ENCODE data around the gene PHETA2. TPM values are rescaled to one million over a fixed set of nuclear protein-coding genes. Genes with fewer than 3 reads are reported as not detected.
A peak's percentile ranks its signal among the peaks of the same experiment; 100 is the strongest.

The PHETA2 gene
- total RNA-seq, 1 experiment from 2014 or later, result 19.7 TPM

DNA sequence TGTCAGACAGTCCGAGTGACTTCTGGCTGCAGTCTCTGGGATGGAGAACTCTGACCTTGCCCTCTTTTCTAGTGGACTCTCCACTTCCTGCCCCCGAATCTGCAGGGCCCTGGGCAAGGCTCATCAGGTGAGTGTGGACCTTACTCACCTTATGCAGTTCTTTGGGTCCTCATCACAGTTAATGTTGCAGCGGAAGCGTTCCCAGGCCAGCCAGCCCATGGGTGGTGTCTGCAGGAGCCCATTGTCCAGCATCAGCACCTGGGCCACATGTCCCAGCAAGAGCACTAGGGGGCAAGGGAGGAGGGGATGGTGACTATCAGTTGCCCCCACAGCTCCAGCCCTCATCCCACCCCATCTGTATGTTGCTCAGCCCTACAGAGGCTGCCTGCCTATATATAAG is 5.8 kb upstream of the PHETA2 start:
- H3K4me1 ChIP-seq, result peaks cover 15% of the 10 kb centered on the region
- TF ChIP-seq, protein P1, sequence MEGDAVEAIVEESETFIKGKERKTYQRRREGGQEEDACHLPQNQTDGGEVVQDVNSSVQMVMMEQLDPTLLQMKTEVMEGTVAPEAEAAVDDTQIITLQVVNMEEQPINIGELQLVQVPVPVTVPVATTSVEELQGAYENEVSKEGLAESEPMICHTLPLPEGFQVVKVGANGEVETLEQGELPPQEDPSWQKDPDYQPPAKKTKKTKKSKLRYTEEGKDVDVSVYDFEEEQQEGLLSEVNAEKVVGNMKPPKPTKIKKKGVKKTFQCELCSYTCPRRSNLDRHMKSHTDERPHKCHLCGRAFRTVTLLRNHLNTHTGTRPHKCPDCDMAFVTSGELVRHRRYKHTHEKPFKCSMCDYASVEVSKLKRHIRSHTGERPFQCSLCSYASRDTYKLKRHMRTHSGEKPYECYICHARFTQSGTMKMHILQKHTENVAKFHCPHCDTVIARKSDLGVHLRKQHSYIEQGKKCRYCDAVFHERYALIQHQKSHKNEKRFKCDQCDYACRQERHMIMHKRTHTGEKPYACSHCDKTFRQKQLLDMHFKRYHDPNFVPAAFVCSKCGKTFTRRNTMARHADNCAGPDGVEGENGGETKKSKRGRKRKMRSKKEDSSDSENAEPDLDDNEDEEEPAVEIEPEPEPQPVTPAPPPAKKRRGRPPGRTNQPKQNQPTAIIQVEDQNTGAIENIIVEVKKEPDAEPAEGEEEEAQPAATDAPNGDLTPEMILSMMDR (IDR thresholded peaks at IDR 0.05; ENCODE audit: insufficient read depth in 1 of 2, low read depth in 1 of 2, low read length in 1 of 2, severe bottlenecking in 1 of 2, unreplicated experiment in 1 of 2), result no peak
- DNase-seq, result no peak
- Mint-ChIP-seq H3K4me3 (ENCODE audit: unreplicated experiment) (no peak overlapping the region), H3K27ac (ENCODE audit: unreplicated experiment) (no peak overlapping the region), H3K36me3 (ENCODE audit: insufficient read depth, unreplicated experiment) (peaks cover 7% of the 10 kb centered on the region), H3K4me1 (ENCODE audit: low read depth, unreplicated experiment) (no peaks in the 10 kb centered on the region), H3K27me3 (ENCODE audit: insufficient read depth, unreplicated experiment) (no peaks in the 10 kb centered on the region), H3K9me3 (ENCODE audit: unreplicated experiment) (no peaks in the 10 kb centered on the region)
- ChIA-PET CTCF (no interaction called here), POLR2A (no interaction called here)
- H3K9me3 ChIP-seq, result no peaks in the 10 kb centered on the region
- H3K36me3 ChIP-seq (ENCODE audit: control insufficient read depth, insufficient read depth, low read length), result no peaks in the 10 kb centered on the region; the same call in 1 of the 2 replicates
- no peak overlapping the region for H3K4me3 ChIP-seq (ENCODE audit: low read depth, low read length)
- no peaks in the 10 kb centered on the region for H3K27me3 ChIP-seq (replicated peaks; ENCODE audit: control insufficient read depth, insufficient read depth, low read length)
- BruUV-seq (replicated peaks), result no TSS peak
- intact Hi-C loops (cut with micrococcal nuclease; ENCODE audit: unreplicated experiment), result no loop called here

DNA sequence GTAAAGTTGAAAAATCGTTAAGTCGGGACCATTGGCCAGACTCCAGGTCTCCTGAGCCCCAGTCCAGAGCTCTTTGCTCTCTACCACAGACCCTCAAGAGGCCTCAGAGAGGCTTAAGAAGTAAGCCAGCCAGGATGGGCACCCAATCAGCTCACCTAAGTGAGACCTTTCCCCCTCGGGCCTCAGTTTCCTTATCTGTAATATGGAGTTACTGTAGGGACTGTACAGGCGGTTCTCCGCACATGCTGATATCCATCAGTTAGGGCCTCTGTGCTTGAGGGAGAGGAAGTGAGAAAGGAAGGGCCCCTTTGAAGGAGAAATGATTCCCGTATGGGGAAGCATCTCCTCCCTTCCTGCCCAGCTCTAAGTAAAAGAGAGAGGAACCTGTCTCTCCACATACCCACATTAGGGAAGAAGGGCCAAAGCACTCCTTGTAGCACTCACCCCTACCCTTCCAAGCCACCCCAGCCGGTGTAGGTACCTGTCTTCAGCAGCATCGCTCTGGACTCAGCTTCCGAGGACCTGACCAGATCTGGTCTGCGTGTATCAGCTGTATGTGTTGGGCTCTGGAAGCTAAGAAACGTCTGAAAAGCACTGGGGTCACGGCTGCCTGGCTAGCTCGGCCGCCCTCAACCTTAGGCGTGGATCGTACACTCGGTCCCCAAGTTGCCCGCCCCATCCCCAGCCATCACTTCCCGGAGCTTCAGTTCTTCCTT is 4.1 kb upstream of the PHETA2 start:
- intact Hi-C loops (cut with micrococcal nuclease; ENCODE audit: unreplicated experiment), result loop anchor here (1.0 to 10.0 kb wide), 6 partner anchors 9 to 545 kb away; partner anchors contain the start of genes CENPM, PMM1, POLDIP3 and SEPTIN3
- TSS peak; percentile 74 for BruUV-seq (replicated peaks)
- POLR2A ChIA-PET, result interaction anchor here (0.6 to 1.5 kb wide), 2 partner anchors 10 to 18 kb away, joined by 6 to 8 read pairs; partner anchors contain the start of gene SMDT1

More for the DNA sequence above, 4.1 kb upstream of the PHETA2 start:
- TF ChIP-seq, protein P1 (IDR thresholded peaks at IDR 0.05; ENCODE audit: insufficient read depth in 1 of 2, low read depth in 1 of 2, low read length in 1 of 2, severe bottlenecking in 1 of 2, unreplicated experiment in 1 of 2), result no peak
- H3K36me3 Mint-ChIP-seq (ENCODE audit: insufficient read depth, unreplicated experiment), result peaks cover 6% of the 10 kb centered on the region
- peak overlapping the region; percentile 92 for H3K4me3 Mint-ChIP-seq (ENCODE audit: unreplicated experiment)
- H3K27ac Mint-ChIP-seq (ENCODE audit: unreplicated experiment), result peak overlapping the region; percentile 89
- Histone ChIP-seq H3K27me3 (replicated peaks; ENCODE audit: control insufficient read depth, insufficient read depth, low read length) (no peaks in the 10 kb centered on the region), H3K36me3 (ENCODE audit: control insufficient read depth, insufficient read depth, low read length) (no peaks in the 10 kb centered on the region; the same call in 1 of the 2 replicates), H3K4me1 (peaks cover 25% of the 10 kb centered on the region), H3K9me3 (no peaks in the 10 kb centered on the region), H3K4me3 (ENCODE audit: low read depth, low read length) (peak overlapping the region; percentile 70)
- CTCF ChIA-PET, result interaction anchor here (1.5 kb wide), 1 partner anchor 123 kb away, joined by 4 read pairs; the partner anchor contains the start of gene CENPM
- no peaks in the 10 kb centered on the region for H3K27me3 Mint-ChIP-seq (ENCODE audit: insufficient read depth, unreplicated experiment)
- peaks cover 3% of the 10 kb centered on the region for H3K4me1 Mint-ChIP-seq (ENCODE audit: low read depth, unreplicated experiment)
- no peaks in the 10 kb centered on the region for H3K9me3 Mint-ChIP-seq (ENCODE audit: unreplicated experiment)
- DNase-seq, result no peak
